GM18499 (cell line): Measurements from ENCODE around the gene PDE6B.

Experiments used
- ATAC-seq: cut with Tn5 transposase; IDR thresholded peaks from one replicate; pipeline ENCODE4 v1.9.1; 2021; ENCODE audit warnings: moderate number of reproducible peaks; ENCODE audit not compliant: insufficient read depth, unreplicated experiment

PDE6B gene

GRCh38 chr4:621296-622070 is 3.9 kb upstream of the PDE6B start:
- ATAC-seq, result no peak

GRCh38 chr4:622071-622995 is 3.0 kb upstream of the PDE6B start:
- ATAC-seq, result no peak

GRCh38 chr4:622996-623913 is 2.1 kb upstream of the PDE6B start:
- no peak for ATAC-seq

GRCh38 chr4:623914-624566 is 1.3 kb upstream of the PDE6B start:
- no peak for ATAC-seq

- ATAC-seq, result no peak
Measured at GRCh38 chr4:625631-626161, 323 bp downstream of the PDE6B start.

- ATAC-seq, result no peak
Measured at GRCh38 chr4:626201-627091, 1.1 kb downstream of the PDE6B start.

- no peak for ATAC-seq
Measured at GRCh38 chr4:627347-628125, 2.2 kb downstream of the PDE6B start.

GRCh38 chr4:628311-628741 is 3.0 kb downstream of the PDE6B start:
- ATAC-seq, result no peak

- no peak for ATAC-seq
Measured at GRCh38 chr4:628821-629635, 3.7 kb downstream of the PDE6B start.

GRCh38 chr4:629636-629914 is 4.2 kb downstream of the PDE6B start:
- ATAC-seq, result no peak

- no peak for ATAC-seq
Measured at GRCh38 chr4:629915-630641, 4.7 kb downstream of the PDE6B start.

- no peak for ATAC-seq
Measured at GRCh38 chr4:630656-631055, 5.3 kb downstream of the PDE6B start.

GRCh38 chr4:632196-632790 is 6.9 kb downstream of the PDE6B start:
- ATAC-seq, result no peak

GRCh38 chr4:632926-633325 is 7.6 kb downstream of the PDE6B start:
- no peak for ATAC-seq

- ATAC-seq, result no peak
Measured at GRCh38 chr4:633406-633805, 8.0 kb downstream of the PDE6B start.

- ATAC-seq, result no peak
Measured at GRCh38 chr4:633976-634598, 8.7 kb downstream of the PDE6B start.
